Stomach (tissue), 9 donors: ENCODE measurements around the gene STXBP3. TPM values are rescaled to one million over a fixed set of nuclear protein-coding genes. Genes with fewer than 3 reads are reported as not detected.

Source experiments
- DNase-seq, 2 donors: peaks; one replicate each; pipeline versions ENCODE4 v3.0.0 to v3.0.0-alpha.2; 2013 to 2019
- H3K27ac ChIP-seq, 5 donors: fragments of 200-600 bp in 4 of 5; sonication (generic) in 4 of 5; one replicate each; pipeline ENCODE4 v1.5.1; 2013 to 2019; ENCODE audit warnings: mild to moderate bottlenecking in 1 of 5, moderate library complexity in 1 of 5
- H3K27me3 ChIP-seq, 3 donors: fragments of 200-600 bp; sonication (generic); one replicate each; pipeline ENCODE4 v1.5.1; 2017 to 2019; ENCODE audit warnings: mixed run types in 1 of 3
- H3K36me3 ChIP-seq, 4 donors: fragments of 200-600 bp; sonication (generic); 1 replicate in 3 of 4; 2 replicates in 1 of 4; pipeline ENCODE4 v1.5.1; 2016 to 2019
- H3K4me1 ChIP-seq, 4 donors: fragments of 200-600 bp; sonication (generic); one replicate each; pipeline ENCODE4 v1.5.1; 2016 to 2019
- H3K4me3 ChIP-seq, 4 donors: fragments of 200-600 bp; sonication (generic) in 3 of 4; one replicate each; pipeline ENCODE4 v1.5.1; 2016 to 2019; ENCODE audit warnings: mild to moderate bottlenecking in 1 of 4
- H3K9me3 ChIP-seq, 4 donors: fragments of 200-600 bp; sonication (generic); one replicate each; pipeline ENCODE4 v1.5.1; 2016 to 2019
- EP300 ChIP-seq: sonication (generic); formaldehyde crosslinking; IDR thresholded peaks from one replicate; pipeline ENCODE4 v1.6.1; 2017; ENCODE audit warnings: antibody characterized with exemption
- POLR2A ChIP-seq, 4 donors: fragments of 450-650 bp; IDR thresholded peaks; one replicate each; pipeline ENCODE4 v1.6.1; 2016; ENCODE audit warnings: antibody characterized with exemption in 4 of 4, control low read depth in 2 of 4, mild to moderate bottlenecking in 1 of 4, moderate library complexity in 1 of 4
- POLR2AphosphoS5 ChIP-seq, 3 donors: sonication (generic); formaldehyde crosslinking; IDR thresholded peaks; one replicate each; pipeline ENCODE4 v1.6.1; 2016; ENCODE audit warnings: antibody characterized with exemption in 3 of 3
- WGBS, 5 donors: extraction: QIAGEN DNeasy Blood & Tissue Kit in 3 of 5; methylation state at CpG; one replicate each; pipeline versions ENCODE4 v1.1.5 to v1.1.7; 2013 to 2018; 5-methylcytosine and 5-hydroxymethylcytosine counted together
- intact Hi-C: fragments of 100-400 bp; cut with DNase I; formaldehyde crosslinking; loops from one replicate; pipeline ENCODE4 v1.15.1; 2023; ENCODE audit warnings: low total_unique reads
- polyA plus RNA-seq, 3 donors: library from polyadenylated mRNA; stranded (reverse); fragments of 200-250 nt; gene quantifications; one replicate each; pipeline ENCODE4 v1.2.3, GENCODE V29; 2013
- total RNA-seq, 5 donors: library from RNA; depleted of rRNA; stranded (reverse); fragments of >200 nt; gene quantifications; one replicate each; pipeline versions ENCODE4 v1.1.0 to v1.2.3, GENCODE V29; 2014 to 2016
- TF ChIP-seq, protein P1 (sequence below), 7 experiments: fragments of 450-650 bp in 4 of 7; fragments of 200-600 bp in 3 of 7; sonication (generic) in 3 of 7; IDR thresholded peaks; one replicate each; pipeline ENCODE4 v1.5.1; 2016 to 2019; ENCODE audit warnings: antibody characterized with exemption in 7 of 7, control low read depth in 2 of 7, mild to moderate bottlenecking in 1 of 7
- donor health status: healthy with polysubstance abuse.
- donor health status: Bipolar disorder and iron deficiency.
- donor health status: healthy.

Gene STXBP3
- total and polyA plus RNA-seq, 8 donors: 11.7 to 170 (median 30.8) TPM

- 67 to 90% (median 79%) methylated on average over 6 of the region's 6 CpGs for WGBS, 5 donors
- no peaks in the 10 kb centered on the region for H3K36me3 ChIP-seq
- peaks cover 0 to 15% (median 0%) of the 10 kb centered on the region in 4 donors for H3K4me1 ChIP-seq
- H3K27ac ChIP-seq: no peak overlapping the region
- no peak overlapping the region for H3K4me3 ChIP-seq
- intact Hi-C loops: no loop called here
- no peak for DNase-seq
- no peaks in the 10 kb centered on the region for H3K27me3 ChIP-seq
- no peak for TF ChIP-seq EP300
- TF ChIP-seq, protein P1, sequence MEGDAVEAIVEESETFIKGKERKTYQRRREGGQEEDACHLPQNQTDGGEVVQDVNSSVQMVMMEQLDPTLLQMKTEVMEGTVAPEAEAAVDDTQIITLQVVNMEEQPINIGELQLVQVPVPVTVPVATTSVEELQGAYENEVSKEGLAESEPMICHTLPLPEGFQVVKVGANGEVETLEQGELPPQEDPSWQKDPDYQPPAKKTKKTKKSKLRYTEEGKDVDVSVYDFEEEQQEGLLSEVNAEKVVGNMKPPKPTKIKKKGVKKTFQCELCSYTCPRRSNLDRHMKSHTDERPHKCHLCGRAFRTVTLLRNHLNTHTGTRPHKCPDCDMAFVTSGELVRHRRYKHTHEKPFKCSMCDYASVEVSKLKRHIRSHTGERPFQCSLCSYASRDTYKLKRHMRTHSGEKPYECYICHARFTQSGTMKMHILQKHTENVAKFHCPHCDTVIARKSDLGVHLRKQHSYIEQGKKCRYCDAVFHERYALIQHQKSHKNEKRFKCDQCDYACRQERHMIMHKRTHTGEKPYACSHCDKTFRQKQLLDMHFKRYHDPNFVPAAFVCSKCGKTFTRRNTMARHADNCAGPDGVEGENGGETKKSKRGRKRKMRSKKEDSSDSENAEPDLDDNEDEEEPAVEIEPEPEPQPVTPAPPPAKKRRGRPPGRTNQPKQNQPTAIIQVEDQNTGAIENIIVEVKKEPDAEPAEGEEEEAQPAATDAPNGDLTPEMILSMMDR (IDR thresholded peaks at IDR 0.05): no peak
- TF ChIP-seq POLR2A (IDR thresholded peaks at IDR 0.05): no peak
- TF ChIP-seq POLR2AphosphoS5 (IDR thresholded peaks at IDR 0.05): no peak
- H3K9me3 ChIP-seq: no peaks in the 10 kb centered on the region
Observed at GRCh38 chr1:108845991-108846390, 99.5 kb downstream of the STXBP3 start.

DNA sequence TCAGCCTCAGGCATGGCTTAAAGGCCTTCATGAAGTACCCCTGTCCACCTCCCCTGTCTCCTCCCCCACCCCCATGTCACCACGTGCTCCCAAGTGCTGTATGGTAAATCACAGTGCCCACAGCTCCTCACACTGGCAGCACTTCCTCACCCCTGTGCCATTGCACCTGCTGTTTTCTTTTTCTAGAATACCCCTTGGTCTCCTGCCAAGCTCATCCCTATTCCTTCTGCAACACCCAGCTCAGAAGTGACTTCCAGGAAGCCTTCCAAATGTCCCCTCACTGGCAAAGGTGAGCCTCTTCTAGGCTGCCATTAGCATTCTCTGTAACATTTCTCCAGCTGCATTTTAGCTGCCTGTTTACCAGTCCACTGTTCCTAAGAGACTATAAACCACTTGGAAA is 101.0 kb downstream of the STXBP3 start:
- intact Hi-C loops: no loop called here
- Histone ChIP-seq H3K9me3 (no peaks in the 10 kb centered on the region), H3K27ac (no peak overlapping the region), H3K27me3 (no peaks in the 10 kb centered on the region), H3K36me3 (no peaks in the 10 kb centered on the region), H3K4me3 (no peak overlapping the region), H3K4me1 (peaks cover 0 to 6% (median 0%) of the 10 kb centered on the region in 4 donors)
- DNase-seq: no peak
- no peak for TF ChIP-seq POLR2AphosphoS5 (IDR thresholded peaks at IDR 0.05)
- 68 to 89% (median 83%) methylated on average over 1 of the region's 1 CpG for WGBS, 5 donors

- no peak for DNase-seq
- H3K9me3 ChIP-seq: no peaks in the 10 kb centered on the region
- no peak for TF ChIP-seq POLR2AphosphoS5 (IDR thresholded peaks at IDR 0.05)
- TF ChIP-seq POLR2A (IDR thresholded peaks at IDR 0.05): no peak
- TF ChIP-seq, protein P1 (IDR thresholded peaks at IDR 0.05): no peak
- TF ChIP-seq EP300: no peak
Observed at GRCh38 chr1:108848806-108849205, 102.3 kb downstream of the STXBP3 start.

DNA sequence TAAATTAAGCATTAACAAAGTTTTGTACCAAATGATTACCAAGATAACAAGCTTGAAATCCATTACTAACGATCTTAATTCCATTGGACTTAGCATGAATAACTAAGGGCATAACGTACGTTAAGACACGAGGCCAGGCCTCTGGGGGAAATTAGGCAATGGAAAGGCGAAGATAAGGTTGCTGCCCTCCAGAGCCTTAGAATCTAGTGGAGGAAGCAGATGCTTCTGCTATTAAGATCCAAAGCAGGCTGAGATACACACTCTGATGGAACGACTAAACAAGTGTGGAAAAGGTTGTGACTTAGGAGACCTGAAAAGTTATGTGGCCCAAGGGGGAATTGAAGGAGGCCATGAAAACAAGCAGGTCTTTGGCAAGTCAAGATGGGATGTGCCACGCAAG is 104.5 kb downstream of the STXBP3 start:
- no peak overlapping the region for H3K4me3 ChIP-seq
- DNase-seq: no peak
- no peaks in the 10 kb centered on the region for H3K9me3 ChIP-seq
- H3K27ac ChIP-seq: no peak overlapping the region
- H3K36me3 ChIP-seq: no peaks in the 10 kb centered on the region
- TF ChIP-seq POLR2A (IDR thresholded peaks at IDR 0.05) (no peak), POLR2AphosphoS5 (IDR thresholded peaks at IDR 0.05) (no peak), EP300 (no peak)
- TF ChIP-seq, protein P1 (IDR thresholded peaks at IDR 0.05): no peak
- intact Hi-C loops: no loop called here
- H3K4me1 ChIP-seq: no peaks in the 10 kb centered on the region
- 83 to 93% (median 89%) methylated on average over 7 of the region's 7 CpGs for WGBS, 5 donors
- H3K27me3 ChIP-seq: no peaks in the 10 kb centered on the region

More at GRCh38 chr1:108848806-108849205, 102.3 kb downstream of the STXBP3 start:
- H3K4me1 ChIP-seq: peaks cover 0 to 4% (median 0%) of the 10 kb centered on the region in 4 donors
- intact Hi-C loops: no loop called here
- H3K4me3 ChIP-seq: no peak overlapping the region
- no peak overlapping the region for H3K27ac ChIP-seq
- no peaks in the 10 kb centered on the region for H3K36me3 ChIP-seq
- no peaks in the 10 kb centered on the region for H3K27me3 ChIP-seq

- TF ChIP-seq POLR2A (IDR thresholded peaks at IDR 0.05) (no peak), POLR2AphosphoS5 (IDR thresholded peaks at IDR 0.05) (no peak)
- TF ChIP-seq, protein P1 (IDR thresholded peaks at IDR 0.05): no peak
- Histone ChIP-seq H3K27ac (peak overlapping the region in 2 of 5 donors; percentile 3 to 43), H3K27me3 (no peaks in the 10 kb centered on the region), H3K36me3 (no peaks in the 10 kb centered on the region), H3K4me1 (no peaks in the 10 kb centered on the region), H3K4me3 (no peak overlapping the region), H3K9me3 (no peaks in the 10 kb centered on the region)
- WGBS, 5 donors: 51 to 66% (median 54%) methylated on average over 4 of the region's 4 CpGs
- intact Hi-C loops: no loop called here
- no peak for DNase-seq
Observed at GRCh38 chr1:108851567-108851966, 105.1 kb downstream of the STXBP3 start.
